GM18870 (cell line): ENCODE results near the gene FAIM.
"Not testable (repeated sequence)": the region's sequence is repeated elsewhere in the genome, so short reads cannot be mapped to it uniquely, and the experiment has no call there.

Source experiments
- ATAC-seq: cut with Tn5 transposase; IDR thresholded peaks from one replicate; pipeline ENCODE4 v1.9.1; 2021; ENCODE audit warnings: moderate library complexity; ENCODE audit not compliant: unreplicated experiment

Gene FAIM

GRCh38 chr3:138678086-138678485 lies 69.5 kb downstream of the FAIM start:
- no peak for ATAC-seq

- no peak for ATAC-seq
These were observed 70.4 kb downstream of the FAIM start for GRCh38 chr3:138678874-138679392.

GRCh38 chr3:138680974-138681373 lies 72.4 kb downstream of the FAIM start:
- ATAC-seq = not testable (repeated sequence)

- no peak for ATAC-seq
These were observed 73.1 kb downstream of the FAIM start for GRCh38 chr3:138681463-138682220.

- ATAC-seq = no peak
These were observed 74.1 kb downstream of the FAIM start for GRCh38 chr3:138682648-138683047.
